ENCODE results near the gene ERV3-1.

Gene ERV3-1

GRCh38 chr7:64993901-64994300 is 12.6 kb downstream of the ERV3-1 start:
- Histone ChIP-seq H3K9me3 (ENCODE audit: control insufficient read depth, insufficient read depth, low read depth, low read length) (no peaks in the 10 kb centered on the region), H3K4me1 (ENCODE audit: control insufficient read depth, insufficient read depth, low read length) (no peaks in the 10 kb centered on the region), H3K27ac (ENCODE audit: extremely low read depth, low read depth, low read length) (no peak overlapping the region), H3K36me3 (ENCODE audit: control insufficient read depth in 2 of 2, insufficient read depth in 1 of 2, low read length in 2 of 2) (peaks cover 0 to 8% of the 10 kb centered on the region in 2 experiments; a peak in 1 of 3 replicates), H3K4me3 (ENCODE audit: low read depth, low read length) (no peak overlapping the region)
- TF ChIP-seq SP3 (tag by site-specific recombination; IDR thresholded peaks at IDR 0.05) = no peak
- TF ChIP-seq ZNF302 (tag by site-specific recombination; IDR thresholded peaks at IDR 0.05; ENCODE audit: low read depth) = no peak
- no peak for TF ChIP-seq YY1 (tag by site-specific recombination; IDR thresholded peaks at IDR 0.05)
- TF ChIP-seq ZNF292 (tag by site-specific recombination; IDR thresholded peaks at IDR 0.05; ENCODE audit: borderline replicate concordance, low read depth) = no peak
- TF ChIP-seq ZNF580 (tag by site-specific recombination; IDR thresholded peaks at IDR 0.05) = no peak
- no peak for TF ChIP-seq ZBTB49 (tag by site-specific recombination; IDR thresholded peaks at IDR 0.05; ENCODE audit: low read depth)
- no peak for TF ChIP-seq TCF7L2 (IDR thresholded peaks at IDR 0.05; ENCODE audit: borderline replicate concordance, low read depth, low read length)
- no peak for TF ChIP-seq ZNF175 (tag by site-specific recombination; IDR thresholded peaks at IDR 0.05)
- TF ChIP-seq ZNF768 (tag by site-specific recombination; IDR thresholded peaks at IDR 0.05) = no peak
- no peak for TF ChIP-seq ZSCAN5A (tag by site-specific recombination; IDR thresholded peaks at IDR 0.05)
- no peak for TF ChIP-seq ZBTB6 (tag by site-specific recombination; IDR thresholded peaks at IDR 0.05)
- ChIA-PET CTCF (no interaction called here), POLR2A (interaction anchor here (2.0 kb wide), 1 partner anchor 13 kb away, joined by 8 read pairs; the partner anchor contains the start of gene ERV3-1)

- H3K27ac ChIP-seq (ENCODE audit: extremely low read depth, low read depth, low read length) = no peak overlapping the region
- ChIA-PET CTCF (no interaction called here), POLR2A (no interaction called here)
- H3K36me3 ChIP-seq (ENCODE audit: control insufficient read depth in 2 of 2, insufficient read depth in 1 of 2, low read length in 2 of 2) = peaks cover 0 to 4% of the 10 kb centered on the region in 2 experiments; a peak in 1 of 3 replicates
- H3K4me1 ChIP-seq (ENCODE audit: control insufficient read depth, insufficient read depth, low read length) = no peaks in the 10 kb centered on the region
- H3K4me3 ChIP-seq (ENCODE audit: low read depth, low read length) = no peak overlapping the region
- H3K9me3 ChIP-seq (ENCODE audit: control insufficient read depth, insufficient read depth, low read depth, low read length) = no peaks in the 10 kb centered on the region
- TF ChIP-seq ZBTB11 (tag by site-specific recombination; conservative IDR thresholded peaks at IDR 0.05; ENCODE audit: low read depth) (no peak), SALL2 (tag by site-specific recombination; IDR thresholded peaks at IDR 0.05; ENCODE audit: borderline replicate concordance) (no peak), ZNF266 (tag by site-specific recombination; IDR thresholded peaks at IDR 0.05; ENCODE audit: low read depth) (no peak), SP7 (tag by site-specific recombination; IDR thresholded peaks at IDR 0.05) (no peak), ZNF398 (tag by site-specific recombination; IDR thresholded peaks at IDR 0.05) (no peak), ZNF19 (tag by site-specific recombination; IDR thresholded peaks at IDR 0.05; ENCODE audit: low read depth) (no peak), ZNF768 (tag by site-specific recombination; IDR thresholded peaks at IDR 0.05) (no peak), ZNF645 (tag by site-specific recombination; IDR thresholded peaks at IDR 0.05) (no peak), ZNF639 (tag by site-specific recombination; IDR thresholded peaks at IDR 0.05) (no peak), ZNF610 (tag by site-specific recombination; IDR thresholded peaks at IDR 0.05; ENCODE audit: borderline replicate concordance) (no peak), ZNF626 (tag by site-specific recombination; IDR thresholded peaks at IDR 0.05) (no peak)
These were observed 13.5 kb downstream of the ERV3-1 start for GRCh38 chr7:64992971-64993370.

Data from HEK293 (cell line).